BLaER1 (cell line): ENCODE measurements around the gene AKR1C8.
"Not testable (repeated sequence)": the region's sequence is repeated elsewhere in the genome, so short reads cannot be mapped to it uniquely, and the experiment has no call there.

ENCODE experiments used
- H3K27ac ChIP-seq: shearing (Covaris generic); formaldehyde crosslinking; 2 replicates; pipeline ENCODE4 v1.8.1; 2022
- H3K27me3 ChIP-seq: shearing (Covaris generic); formaldehyde crosslinking; 2 replicates; pipeline ENCODE4 v1.8.1; 2022
- H3K36me3 ChIP-seq: shearing (Covaris generic); formaldehyde crosslinking; 2 replicates; pipeline ENCODE4 v1.8.1; 2022
- H3K4me1 ChIP-seq: shearing (Covaris generic); formaldehyde crosslinking; 2 replicates; pipeline ENCODE4 v1.8.1; 2022
- H3K4me2 ChIP-seq: shearing (Covaris generic); formaldehyde crosslinking; 2 replicates; pipeline ENCODE4 v1.8.1; 2022
- H3K4me3 ChIP-seq: shearing (Covaris generic); formaldehyde crosslinking; 2 replicates; pipeline ENCODE4 v1.8.1; 2022
- H3K9ac ChIP-seq: shearing (Covaris generic); formaldehyde crosslinking; 2 replicates; pipeline ENCODE4 v1.8.1; 2022
- H3K9me3 ChIP-seq: shearing (Covaris generic); formaldehyde crosslinking; 2 replicates; pipeline ENCODE4 v1.8.1; 2022
- H4K20me1 ChIP-seq: shearing (Covaris generic); formaldehyde crosslinking; 2 replicates; pipeline ENCODE4 v1.8.1; 2022
- Cebpa-rat ChIP-seq: shearing (Covaris generic); IDR thresholded peaks from 2 replicates; pipeline ENCODE4 v1.8.1; 2022

Gene AKR1C8

GRCh38 chr10:5184987-5185775 lies at the start of gene AKR1C8:
Gene AKR1C8, minus strand, starts transcription at chr10:5185150. Its CDS starts 46 bp downstream, at chr10:5185104.
- Histone ChIP-seq H3K27me3 (no peaks in the 10 kb centered on the region), H3K9me3 (0 out of 2 replicates have a peak, but pooled peaks cover 7% of the 10 kb centered on the region), H3K36me3 (no peaks in the 10 kb centered on the region), H3K4me3 (no peak within 1 kb of the TSS), H3K27ac (no peak within 1 kb of the TSS), H3K9ac (no peak within 1 kb of the TSS), H3K4me1 (no peaks in the 10 kb centered on the region), H4K20me1 (no peaks in the 10 kb centered on the region), H3K4me2 (no peak within 1 kb of the TSS)
- TF ChIP-seq Cebpa-rat, result no peak

DNA sequence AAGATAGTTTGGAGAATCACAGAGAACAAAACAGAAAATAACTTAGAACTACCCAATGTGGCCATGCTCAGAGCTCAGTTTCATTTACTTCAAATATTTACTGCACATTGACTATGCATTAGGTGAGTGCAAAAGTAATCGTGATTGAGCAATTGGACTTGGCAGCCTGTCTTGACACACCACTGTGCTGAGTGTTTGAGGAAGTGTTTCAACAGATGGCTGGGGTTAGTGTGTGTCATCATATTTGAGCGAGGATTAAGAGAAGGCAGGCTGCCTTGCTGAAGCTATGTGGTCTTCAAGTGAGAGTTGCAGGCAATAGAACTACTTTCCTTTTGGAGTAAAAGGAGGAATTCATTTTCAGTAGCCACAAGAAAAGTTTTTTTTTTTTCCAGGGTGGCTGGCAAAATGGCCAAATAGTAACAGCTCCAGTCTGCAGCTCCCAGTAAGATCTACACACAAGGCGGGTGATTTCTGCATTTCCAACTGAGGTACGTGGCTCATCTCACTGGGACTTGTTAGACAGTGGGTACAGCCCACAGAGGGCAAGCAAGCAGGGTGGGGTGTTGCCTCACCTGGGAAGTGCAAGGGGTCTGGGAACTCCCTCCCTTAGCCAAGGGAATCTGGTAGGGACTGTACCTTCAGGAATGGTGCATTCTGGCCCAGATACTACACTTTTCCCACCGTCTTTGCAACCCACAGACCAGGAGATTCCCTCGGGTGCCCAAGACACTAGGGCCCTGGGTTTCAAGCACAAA lies 49.3 kb upstream of the AKR1C8 start:
- Histone ChIP-seq H3K9me3 (no peaks in the 10 kb centered on the region), H4K20me1 (no peaks in the 10 kb centered on the region), H3K4me3 (no peak overlapping the region), H3K36me3 (no peaks in the 10 kb centered on the region), H3K4me2 (no peak overlapping the region), H3K27me3 (no peaks in the 10 kb centered on the region), H3K4me1 (no peaks in the 10 kb centered on the region), H3K27ac (no peak overlapping the region), H3K9ac (no peak overlapping the region)
- no peak for TF ChIP-seq Cebpa-rat

DNA sequence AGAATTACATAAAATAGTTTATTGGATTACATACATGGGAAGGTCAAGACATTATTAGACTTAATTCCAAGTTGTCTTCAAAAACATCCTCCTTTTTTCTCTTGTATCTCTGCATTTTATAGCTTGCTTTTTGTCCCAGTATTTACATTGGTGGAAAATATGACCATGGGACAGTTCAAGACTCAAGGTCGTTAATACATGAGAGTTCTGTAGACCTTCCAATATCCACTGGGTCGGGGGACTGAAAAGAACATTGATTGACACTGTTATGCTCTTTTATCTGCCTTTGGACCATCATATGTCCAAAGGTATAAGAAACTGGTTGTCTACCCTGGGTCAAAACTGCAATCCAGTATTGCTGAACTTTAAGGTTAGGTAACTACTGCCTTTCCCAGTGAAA lies 48.4 kb upstream of the AKR1C8 start:
- H3K4me3 ChIP-seq, result no peak overlapping the region
- H3K36me3 ChIP-seq, result no peaks in the 10 kb centered on the region
- no peaks in the 10 kb centered on the region for H4K20me1 ChIP-seq
- no peaks in the 10 kb centered on the region for H3K27me3 ChIP-seq
- H3K27ac ChIP-seq, result no peak overlapping the region
- no peaks in the 10 kb centered on the region for H3K9me3 ChIP-seq
- H3K4me2 ChIP-seq, result no peak overlapping the region
- no peaks in the 10 kb centered on the region for H3K4me1 ChIP-seq
- no peak for TF ChIP-seq Cebpa-rat
- no peak overlapping the region for H3K9ac ChIP-seq

GRCh38 chr10:5229019-5229418 lies 44.1 kb upstream of the AKR1C8 start:
- no peak overlapping the region for H3K4me2 ChIP-seq
- H3K36me3 ChIP-seq, result no peaks in the 10 kb centered on the region
- no peaks in the 10 kb centered on the region for H3K27me3 ChIP-seq
- H3K4me3 ChIP-seq, result no peak overlapping the region
- H3K9ac ChIP-seq, result no peak overlapping the region
- no peaks in the 10 kb centered on the region for H4K20me1 ChIP-seq
- 0 out of 2 replicates have a peak, but pooled peaks cover 4% of the 10 kb centered on the region for H3K9me3 ChIP-seq
- no peak for TF ChIP-seq Cebpa-rat
- no peaks in the 10 kb centered on the region for H3K4me1 ChIP-seq
- no peak overlapping the region for H3K27ac ChIP-seq

- H3K4me3 ChIP-seq, H3K27ac ChIP-seq, H3K4me2 ChIP-seq, H3K4me1 ChIP-seq, H3K9ac ChIP-seq, H3K27me3 ChIP-seq, H3K36me3 ChIP-seq, H4K20me1 ChIP-seq: not testable (repeated sequence)
- H3K9me3 ChIP-seq, result peaks cover 12% of the 10 kb centered on the region; the same call in 1 of the 2 replicates
Measured at GRCh38 chr10:5222942-5223341, 38.0 kb upstream of the AKR1C8 start.

- peaks cover 9% of the 10 kb centered on the region; the same call in 1 of the 2 replicates for H3K9me3 ChIP-seq
- no peaks in the 10 kb centered on the region for H3K27me3 ChIP-seq
- no peak for TF ChIP-seq Cebpa-rat
- H3K4me1 ChIP-seq, result no peaks in the 10 kb centered on the region
- no peak overlapping the region for H3K9ac ChIP-seq
- H4K20me1 ChIP-seq, result no peaks in the 10 kb centered on the region
- H3K4me3 ChIP-seq, result no peak overlapping the region
- no peak overlapping the region for H3K4me2 ChIP-seq
- no peaks in the 10 kb centered on the region for H3K36me3 ChIP-seq
- H3K27ac ChIP-seq, result no peak overlapping the region
Measured at GRCh38 chr10:5219262-5219661, 34.3 kb upstream of the AKR1C8 start.

DNA sequence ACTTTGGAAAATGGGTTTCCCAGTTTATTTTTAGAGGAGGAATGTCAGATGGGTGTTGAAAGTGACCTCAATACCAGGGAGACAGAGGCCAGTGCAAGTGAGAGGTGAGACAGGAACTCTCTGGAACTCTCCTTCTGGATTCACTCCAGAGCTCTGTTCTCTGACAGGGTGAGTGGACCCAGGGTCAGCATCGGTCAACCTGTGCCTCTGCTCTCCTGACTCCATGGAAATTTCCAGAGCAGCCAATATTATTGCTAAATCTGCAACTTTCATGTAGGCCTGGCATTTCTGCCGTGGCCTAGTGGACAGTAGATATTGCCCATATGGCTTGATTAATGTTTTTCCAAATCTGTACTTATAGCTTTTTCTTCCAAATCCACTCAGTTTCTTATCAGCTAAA lies 31.9 kb upstream of the AKR1C8 start:
- H4K20me1 ChIP-seq, result no peaks in the 10 kb centered on the region
- TF ChIP-seq Cebpa-rat, result no peak

GRCh38 chr10:5211696-5212536 lies 27.0 kb upstream of the AKR1C8 start:
- H3K27me3 ChIP-seq, result no peaks in the 10 kb centered on the region
- no peak overlapping the region for H3K27ac ChIP-seq
- no peak overlapping the region for H3K9ac ChIP-seq
- H3K36me3 ChIP-seq, result no peaks in the 10 kb centered on the region
- H3K9me3 ChIP-seq, result 0 out of 2 replicates have a peak, but pooled peaks cover 11% of the 10 kb centered on the region
- TF ChIP-seq Cebpa-rat, result no peak
- no peaks in the 10 kb centered on the region for H4K20me1 ChIP-seq
- no peak overlapping the region for H3K4me3 ChIP-seq
- H3K4me1 ChIP-seq, result no peaks in the 10 kb centered on the region
- no peak overlapping the region for H3K4me2 ChIP-seq

More for the DNA sequence above, 31.9 kb upstream of the AKR1C8 start:
- Histone ChIP-seq H3K9ac (no peak overlapping the region), H3K9me3 (peaks cover 3% of the 10 kb centered on the region; the same call in 1 of the 2 replicates), H3K27ac (no peak overlapping the region), H3K4me3 (no peak overlapping the region), H3K27me3 (no peaks in the 10 kb centered on the region), H3K4me2 (no peak overlapping the region), H3K4me1 (no peaks in the 10 kb centered on the region), H3K36me3 (no peaks in the 10 kb centered on the region)

DNA sequence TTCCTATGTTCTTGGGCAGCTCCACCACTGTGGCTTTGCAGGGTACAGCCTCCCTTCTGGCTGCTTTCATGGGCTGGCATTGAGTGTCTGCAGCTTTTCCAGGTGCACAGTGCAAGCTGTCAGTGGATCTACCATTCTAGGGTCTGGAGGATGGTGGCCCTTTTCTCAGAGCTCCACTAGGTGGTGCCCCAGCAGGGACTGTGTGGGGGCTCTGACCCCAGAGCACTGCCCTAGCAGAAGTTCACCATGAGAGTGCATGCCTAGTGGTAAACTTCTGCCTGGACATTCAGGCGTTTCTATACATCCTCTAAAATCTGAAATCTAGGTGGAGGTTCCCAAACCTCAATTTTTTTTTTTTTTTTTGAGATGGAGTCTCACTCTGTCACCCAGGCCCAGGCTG lies 25.3 kb upstream of the AKR1C8 start:
- not testable (repeated sequence) for H3K4me3 ChIP-seq, H3K4me1 ChIP-seq, H3K4me2 ChIP-seq, H4K20me1 ChIP-seq, H3K27ac ChIP-seq, H3K27me3 ChIP-seq, H3K36me3 ChIP-seq, H3K9ac ChIP-seq
- H3K9me3 ChIP-seq, result 0 out of 2 replicates have a peak, but pooled peaks cover 11% of the 10 kb centered on the region

DNA sequence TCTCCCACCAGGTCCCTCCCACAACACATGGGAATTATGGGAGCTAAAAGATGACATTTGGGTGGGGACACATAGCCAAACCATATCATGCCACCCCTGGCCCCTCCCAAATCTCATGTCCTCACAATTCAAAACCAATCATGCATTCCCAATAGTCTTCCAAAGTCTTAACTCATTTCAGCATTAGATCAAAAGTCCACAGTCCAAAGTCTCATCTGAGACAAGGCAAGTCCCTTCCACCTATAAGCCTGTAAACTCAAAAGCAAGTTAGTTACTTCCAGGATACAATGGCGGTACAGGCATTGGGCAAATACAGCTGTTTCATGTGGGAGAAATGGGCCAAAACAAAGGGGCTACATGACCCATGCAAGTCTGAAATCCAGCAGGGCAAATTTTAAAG lies 24.8 kb upstream of the AKR1C8 start:
- not testable (repeated sequence) for H3K36me3 ChIP-seq, H3K4me3 ChIP-seq, H3K9ac ChIP-seq, H3K4me1 ChIP-seq, H4K20me1 ChIP-seq, H3K4me2 ChIP-seq, H3K27ac ChIP-seq, H3K27me3 ChIP-seq
- H3K9me3 ChIP-seq, result 0 out of 2 replicates have a peak, but pooled peaks cover 11% of the 10 kb centered on the region
